ENCODE results near the gene CCDC9.
"Not testable (repeated sequence)": the region's sequence is repeated elsewhere in the genome, so short reads cannot be mapped to it uniquely, and the experiment has no call there.

DNA sequence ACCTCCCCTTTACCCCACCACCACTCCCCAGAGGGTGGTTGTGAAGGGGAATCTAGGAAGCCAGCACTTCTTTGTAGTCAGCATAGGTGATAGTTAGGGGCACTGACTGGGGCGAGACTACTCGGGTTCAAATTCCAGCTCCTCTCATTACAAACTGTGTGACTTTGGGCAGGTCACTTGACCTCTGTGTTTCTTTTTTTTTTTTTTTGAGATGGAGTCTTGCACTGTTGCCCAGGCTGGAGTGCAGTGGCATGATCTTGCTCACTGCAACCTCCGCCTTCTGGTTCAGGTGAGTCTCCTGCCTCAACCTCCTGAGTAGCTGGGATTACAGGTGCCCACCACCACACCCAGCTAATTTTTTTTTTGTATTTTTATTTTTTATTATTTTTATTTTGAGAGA lies 20.2 kb downstream of the CCDC9 start:
- not testable (repeated sequence) for TF ChIP-seq CTCF, POLR2A (IDR thresholded peaks at IDR 0.05)

Data from esophagus squamous epithelium (tissue), 4 donors.